Measurements from ENCODE around the gene KIAA1755. TPM values are rescaled to one million over a fixed set of nuclear protein-coding genes. Genes with fewer than 3 reads are reported as not detected.

The KIAA1755 gene
- total RNA-seq, 1 experiment from 2014 or later, result not detected

GRCh38 chr20:38203981-38204357 lies 56.6 kb downstream of the KIAA1755 start:
- Histone ChIP-seq H3K4me3 (ENCODE audit: low read depth, low read length, poor library complexity, severe bottlenecking) (no peak overlapping the region), H3K27me3 (replicated peaks; ENCODE audit: insufficient read depth, low read depth, low read length, poor library complexity) (peaks cover 39% of the 10 kb centered on the region), H3K27ac (ENCODE audit: low read depth, low read length, poor library complexity, severe bottlenecking) (no peak overlapping the region), H3K36me3 (ENCODE audit: insufficient read depth, low read length, poor library complexity, severe bottlenecking) (no peaks in the 10 kb centered on the region), H3K4me1 (ENCODE audit: insufficient read depth, low read length, poor library complexity, severe bottlenecking) (no peaks in the 10 kb centered on the region), H3K9me3 (ENCODE audit: low read depth, low read length, poor library complexity, severe bottlenecking) (no peaks in the 10 kb centered on the region)
- no TSS peak for BruUV-seq (replicated peaks)
- no peak for DNase-seq (ENCODE audit: low spot score)
- POLR2A ChIA-PET (ENCODE audit: low non-redundant PET), result no interaction called here
- TF ChIP-seq CTCF (conservative IDR thresholded peaks at IDR 0.05; ENCODE audit: low read depth, low read length) (no peak), EZH2 (IDR thresholded peaks at IDR 0.05; ENCODE audit: borderline replicate concordance, low read depth, low read length, poor library complexity, severe bottlenecking) (no peak)
- intact Hi-C loops (cut with micrococcal nuclease; ENCODE audit: unreplicated experiment), result no loop called here
- CTCF ChIA-PET, result no interaction called here

- Histone ChIP-seq H3K9me3 (ENCODE audit: low read depth, low read length, poor library complexity, severe bottlenecking) (no peaks in the 10 kb centered on the region), H3K27ac (ENCODE audit: low read depth, low read length, poor library complexity, severe bottlenecking) (no peak overlapping the region), H3K36me3 (ENCODE audit: insufficient read depth, low read length, poor library complexity, severe bottlenecking) (no peaks in the 10 kb centered on the region), H3K4me1 (ENCODE audit: insufficient read depth, low read length, poor library complexity, severe bottlenecking) (no peaks in the 10 kb centered on the region), H3K27me3 (replicated peaks; ENCODE audit: insufficient read depth, low read depth, low read length, poor library complexity) (peaks cover 39% of the 10 kb centered on the region), H3K4me3 (ENCODE audit: low read depth, low read length, poor library complexity, severe bottlenecking) (no peak overlapping the region)
- no TSS peak for BruUV-seq (replicated peaks)
- ChIA-PET CTCF (no interaction called here), POLR2A (ENCODE audit: low non-redundant PET) (no interaction called here)
- no peak for DNase-seq (ENCODE audit: low spot score)
- intact Hi-C loops (cut with micrococcal nuclease; ENCODE audit: unreplicated experiment), result no loop called here
- TF ChIP-seq CTCF (conservative IDR thresholded peaks at IDR 0.05; ENCODE audit: low read depth, low read length) (no peak), EZH2 (IDR thresholded peaks at IDR 0.05; ENCODE audit: borderline replicate concordance, low read depth, low read length, poor library complexity, severe bottlenecking) (no peak)
These were observed 57.1 kb downstream of the KIAA1755 start for GRCh38 chr20:38203337-38203980.

- Histone ChIP-seq H3K4me1 (ENCODE audit: insufficient read depth, low read length, poor library complexity, severe bottlenecking) (no peaks in the 10 kb centered on the region), H3K36me3 (ENCODE audit: insufficient read depth, low read length, poor library complexity, severe bottlenecking) (no peaks in the 10 kb centered on the region), H3K4me3 (ENCODE audit: low read depth, low read length, poor library complexity, severe bottlenecking) (no peak overlapping the region), H3K27ac (ENCODE audit: low read depth, low read length, poor library complexity, severe bottlenecking) (no peak overlapping the region), H3K27me3 (replicated peaks; ENCODE audit: insufficient read depth, low read depth, low read length, poor library complexity) (peaks cover 39% of the 10 kb centered on the region), H3K9me3 (ENCODE audit: low read depth, low read length, poor library complexity, severe bottlenecking) (no peaks in the 10 kb centered on the region)
- BruUV-seq (replicated peaks), result no TSS peak
- intact Hi-C loops (cut with micrococcal nuclease; ENCODE audit: unreplicated experiment), result no loop called here
- DNase-seq (ENCODE audit: low spot score), result no peak
- ChIA-PET CTCF (no interaction called here), POLR2A (ENCODE audit: low non-redundant PET) (no interaction called here)
- TF ChIP-seq EZH2 (IDR thresholded peaks at IDR 0.05; ENCODE audit: borderline replicate concordance, low read depth, low read length, poor library complexity, severe bottlenecking) (no peak), CTCF (conservative IDR thresholded peaks at IDR 0.05; ENCODE audit: low read depth, low read length) (no peak)
These were observed 57.6 kb downstream of the KIAA1755 start for GRCh38 chr20:38202982-38203293.
